NB4 (cell line): ENCODE data around the gene CCL5.

Source experiments
- DNase-seq: peaks from one replicate; pipeline ENCODE4 v3.0.0; 2010; ENCODE audit warnings: low read depth
- H3K4me3 ChIP-seq: one replicate; pipeline ENCODE4 v1.5.1; 2011; ENCODE audit warnings: mild to moderate bottlenecking, low read depth, low read length, moderate library complexity
- MYC ChIP-seq: IDR thresholded peaks from 2 replicates; pipeline ENCODE4 v1.6.1; 2011; ENCODE audit warnings: low read depth, low read length
- POLR2A ChIP-seq: IDR thresholded peaks from 2 replicates; pipeline ENCODE4 v1.6.1; 2011; ENCODE audit warnings: mild to moderate bottlenecking; ENCODE audit not compliant: insufficient read length; ENCODE audit errors: extremely low read depth
- TF ChIP-seq, protein P1 (sequence below): IDR thresholded peaks from 2 replicates; pipeline ENCODE4 v1.6.1; 2011; ENCODE audit warnings: low read depth, low read length
- TF ChIP-seq, protein P2 (sequence below): IDR thresholded peaks from one replicate; pipeline ENCODE4 v1.5.1; 2012; ENCODE audit warnings: low read depth, low read length

The CCL5 gene

DNA sequence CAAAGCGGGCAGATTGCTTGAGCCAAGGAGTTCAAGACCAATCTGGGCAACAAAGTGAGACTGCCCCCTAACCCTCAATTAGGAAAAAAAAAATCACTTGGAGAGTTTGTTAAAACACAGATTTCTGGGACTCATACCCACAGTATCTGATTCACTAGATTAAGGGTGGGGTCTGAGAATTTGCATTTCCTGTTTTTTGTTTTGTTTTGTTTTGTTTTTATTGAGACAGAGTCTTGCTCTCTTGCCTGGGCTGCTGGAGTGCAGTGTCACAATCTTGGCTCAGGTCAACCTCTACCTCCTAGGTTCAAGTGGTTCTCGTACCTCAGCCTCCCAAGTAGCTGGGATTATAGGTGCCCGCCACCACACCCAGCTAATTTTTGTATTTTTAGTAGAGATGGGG lies 12.6 kb downstream of the CCL5 start:
- no peak for DNase-seq
- no peak for TF ChIP-seq MYC
- TF ChIP-seq, protein P1, sequence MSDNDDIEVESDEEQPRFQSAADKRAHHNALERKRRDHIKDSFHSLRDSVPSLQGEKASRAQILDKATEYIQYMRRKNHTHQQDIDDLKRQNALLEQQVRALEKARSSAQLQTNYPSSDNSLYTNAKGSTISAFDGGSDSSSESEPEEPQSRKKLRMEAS = no peak
- TF ChIP-seq, protein P2, sequence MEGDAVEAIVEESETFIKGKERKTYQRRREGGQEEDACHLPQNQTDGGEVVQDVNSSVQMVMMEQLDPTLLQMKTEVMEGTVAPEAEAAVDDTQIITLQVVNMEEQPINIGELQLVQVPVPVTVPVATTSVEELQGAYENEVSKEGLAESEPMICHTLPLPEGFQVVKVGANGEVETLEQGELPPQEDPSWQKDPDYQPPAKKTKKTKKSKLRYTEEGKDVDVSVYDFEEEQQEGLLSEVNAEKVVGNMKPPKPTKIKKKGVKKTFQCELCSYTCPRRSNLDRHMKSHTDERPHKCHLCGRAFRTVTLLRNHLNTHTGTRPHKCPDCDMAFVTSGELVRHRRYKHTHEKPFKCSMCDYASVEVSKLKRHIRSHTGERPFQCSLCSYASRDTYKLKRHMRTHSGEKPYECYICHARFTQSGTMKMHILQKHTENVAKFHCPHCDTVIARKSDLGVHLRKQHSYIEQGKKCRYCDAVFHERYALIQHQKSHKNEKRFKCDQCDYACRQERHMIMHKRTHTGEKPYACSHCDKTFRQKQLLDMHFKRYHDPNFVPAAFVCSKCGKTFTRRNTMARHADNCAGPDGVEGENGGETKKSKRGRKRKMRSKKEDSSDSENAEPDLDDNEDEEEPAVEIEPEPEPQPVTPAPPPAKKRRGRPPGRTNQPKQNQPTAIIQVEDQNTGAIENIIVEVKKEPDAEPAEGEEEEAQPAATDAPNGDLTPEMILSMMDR = no peak
- TF ChIP-seq POLR2A = no peak
- no peak overlapping the region for H3K4me3 ChIP-seq

- DNase-seq = peak; percentile 94
- peak overlapping the region; percentile 9 for H3K4me3 ChIP-seq
- TF ChIP-seq, protein P2 = no peak
- TF ChIP-seq POLR2A (peak; percentile 24), MYC (no peak)
- TF ChIP-seq, protein P1 = peak; percentile 38; the same call in 1 of the 2 replicates
These were observed 13.7 kb downstream of the CCL5 start for GRCh38 chr17:35866341-35866950.

GRCh38 chr17:35865412-35866340 lies 14.5 kb downstream of the CCL5 start:
- TF ChIP-seq MYC (no peak), POLR2A (no peak)
- TF ChIP-seq, protein P1 = no peak
- TF ChIP-seq, protein P2 = no peak
- DNase-seq = peak; percentile 74
- H3K4me3 ChIP-seq = no peak overlapping the region

DNA sequence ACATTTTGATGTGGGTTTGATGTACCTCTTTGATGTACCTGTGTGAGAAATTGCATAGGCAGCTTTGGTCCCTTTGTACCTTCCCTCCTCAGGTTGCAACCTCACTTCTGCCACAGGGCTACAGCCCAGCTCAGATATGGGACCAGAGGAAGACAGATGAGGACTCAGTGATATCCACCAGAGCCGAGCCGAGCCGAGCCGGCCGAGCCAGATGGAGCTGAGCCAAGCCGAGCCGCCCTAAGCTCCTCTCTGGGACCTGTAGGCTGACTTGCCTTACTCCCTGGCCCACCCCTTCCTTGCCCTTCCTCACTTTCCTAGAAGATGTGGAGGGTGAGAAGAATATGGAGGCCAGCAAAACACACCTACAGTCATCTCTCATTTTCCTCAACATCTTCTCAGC lies 15.3 kb downstream of the CCL5 start:
- no peak for DNase-seq
- no peak overlapping the region for H3K4me3 ChIP-seq
- TF ChIP-seq, protein P1 = no peak
- TF ChIP-seq, protein P2 = no peak
- TF ChIP-seq POLR2A = no peak
- no peak for TF ChIP-seq MYC

DNA sequence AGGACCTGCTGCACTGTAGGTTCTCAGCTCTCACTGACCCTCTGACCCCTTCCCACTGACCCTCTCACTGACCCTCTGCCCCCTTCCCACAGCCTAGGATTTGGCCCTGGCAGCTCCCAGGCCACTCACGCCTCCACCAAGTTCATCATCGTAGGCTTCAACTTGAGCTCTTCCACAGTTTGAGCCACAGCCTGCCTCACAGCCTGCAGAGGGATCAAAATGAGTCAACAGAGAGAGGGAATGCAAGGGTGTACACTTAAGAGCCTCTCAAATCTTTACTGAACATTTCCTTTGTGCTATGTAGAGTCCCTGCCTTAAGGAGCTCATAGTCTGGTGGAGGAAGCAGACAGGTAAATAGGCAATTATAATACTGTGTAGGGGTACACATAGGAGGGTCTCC lies 23.6 kb downstream of the CCL5 start:
- no peak overlapping the region for H3K4me3 ChIP-seq
- no peak for DNase-seq
- TF ChIP-seq, protein P1 = no peak
- TF ChIP-seq POLR2A (no peak), MYC (no peak)
- TF ChIP-seq, protein P2 = no peak
